Activated CD4-positive, CD25-positive, alpha-beta regulatory T cell treated with anti-CD3 and anti-CD28 coated beads, Interleukin-2, amount 50 U/mL, for 72 hours (primary cell): ENCODE data around the gene CAMP.
A peak's percentile ranks its signal among the peaks of the same experiment; 100 is the strongest.
"Not testable (repeated sequence)": the region's sequence is repeated elsewhere in the genome, so short reads cannot be mapped to it uniquely, and the experiment has no call there.

Experiments used
- DNase-seq: peaks from one replicate; pipeline ENCODE4 v3.0.0; 2021

Gene CAMP

GRCh38 chr3:48268381-48268935, 45.2 kb downstream of the CAMP start:
- DNase-seq: peak; percentile 70

- peak; percentile 43 for DNase-seq
These were observed 45.8 kb downstream of the CAMP start for GRCh38 chr3:48268936-48269561.

DNA sequence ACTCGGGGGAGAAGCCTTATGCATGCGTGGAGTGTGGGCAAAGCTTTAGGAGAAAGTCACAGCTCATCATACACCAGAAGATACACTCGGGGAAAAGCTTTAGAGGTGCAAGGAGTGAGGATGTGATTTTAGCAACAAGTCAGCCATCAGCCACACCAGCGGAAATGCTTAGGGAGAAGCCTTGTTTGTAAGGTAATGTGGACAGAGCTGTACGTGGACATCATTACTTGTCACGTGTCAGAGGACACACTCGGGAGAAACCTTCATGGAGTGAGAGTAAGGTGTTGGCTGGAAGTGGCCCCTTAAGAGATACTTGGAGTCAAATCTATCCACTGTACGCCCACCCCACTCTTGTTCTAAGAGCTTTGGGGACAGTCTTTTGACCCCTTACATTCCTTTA, 46.3 kb downstream of the CAMP start:
- DNase-seq: no peak

DNA sequence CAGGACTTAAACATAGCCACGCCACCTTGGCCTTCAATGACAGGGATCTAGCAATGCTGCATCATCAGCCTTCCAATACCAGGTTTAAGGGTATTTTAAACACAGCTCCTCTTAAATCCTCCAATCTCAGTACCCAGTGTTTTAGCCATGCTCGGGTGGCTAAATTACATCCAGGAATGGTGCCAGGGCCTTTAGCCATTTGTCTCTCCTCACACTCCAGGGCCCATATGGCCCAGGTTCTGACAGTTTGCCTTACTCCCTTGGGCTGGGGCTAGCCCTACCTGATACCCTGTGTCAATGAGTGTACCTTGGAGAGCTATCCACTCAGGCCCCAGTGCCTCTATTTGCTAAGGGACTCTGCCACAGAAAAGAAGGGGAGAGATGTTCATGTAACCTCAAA, 47.0 kb downstream of the CAMP start:
- no peak for DNase-seq

- not testable (repeated sequence) for DNase-seq
These were observed 47.9 kb downstream of the CAMP start for GRCh38 chr3:48271223-48271622.

GRCh38 chr3:48271763-48272498, 48.6 kb downstream of the CAMP start:
- DNase-seq: no peak

DNA sequence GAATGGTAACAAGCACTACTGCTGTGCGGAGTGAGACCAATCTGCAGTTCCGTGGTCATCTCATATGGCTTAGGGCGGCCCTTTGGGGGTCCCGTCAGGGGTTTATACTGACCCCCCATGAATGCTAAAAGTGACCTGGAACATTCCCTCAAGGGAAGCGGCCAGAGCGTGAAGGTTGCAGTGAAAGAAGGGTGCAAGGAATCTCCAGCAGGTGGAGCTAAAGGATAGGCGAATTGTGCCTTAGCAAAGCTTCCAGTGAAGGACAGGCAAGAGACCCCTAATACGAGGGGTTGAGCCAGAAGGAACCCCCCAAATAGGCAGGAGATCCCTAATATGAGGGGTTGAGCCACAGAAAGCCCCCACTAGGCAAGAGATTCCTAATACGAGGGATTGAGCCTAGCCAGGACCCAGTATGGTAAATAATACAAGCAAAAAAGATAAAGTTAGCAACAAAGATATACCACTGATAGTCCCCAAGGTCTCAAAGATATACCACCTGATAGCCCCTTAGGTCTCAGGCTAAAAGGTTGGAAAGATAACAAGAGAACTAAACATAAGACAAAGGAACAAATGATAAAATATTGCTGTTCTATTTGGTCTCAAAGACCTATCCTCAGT, 50.4 kb downstream of the CAMP start:
- DNase-seq: no peak

- no peak for DNase-seq
These were observed 51.2 kb downstream of the CAMP start for GRCh38 chr3:48274452-48274851.
